Measurements from ENCODE around the gene SLC39A7. TPM values are rescaled to one million over a fixed set of nuclear protein-coding genes. Genes with fewer than 3 reads are reported as not detected.

SLC39A7 gene
- total and polyA plus RNA-seq, 2 of the 13 experiments (the other 11 are each of a cell fraction or from before 2014, with no cell fraction given), result 142 to 229 TPM

- no peak for TF ChIP-seq ZNF318 (CRISPR knock-in tag; IDR thresholded peaks at IDR 0.05)
- no peak for TF ChIP-seq KAT8 (CRISPR knock-in tag; IDR thresholded peaks at IDR 0.05)
- TF ChIP-seq CEBPB (IDR thresholded peaks at IDR 0.05; ENCODE audit: borderline replicate concordance, low read depth, low read length), result no peak
- no peak for TF ChIP-seq ZUFSP (CRISPR knock-in tag; IDR thresholded peaks at IDR 0.05; ENCODE audit: borderline replicate concordance)
- no peak for TF ChIP-seq CERS6 (CRISPR knock-in tag; IDR thresholded peaks at IDR 0.05)
- TF ChIP-seq PHF20 (CRISPR knock-in tag; IDR thresholded peaks at IDR 0.05), result no peak
- TF ChIP-seq ATF6 (CRISPR knock-in tag; conservative IDR thresholded peaks at IDR 0.05), result no peak
- peak; percentile 85 for TF ChIP-seq ZBTB10 (CRISPR knock-in tag; IDR thresholded peaks at IDR 0.05; ENCODE audit: borderline replicate concordance)
- TF ChIP-seq ZNF17 (CRISPR knock-in tag; IDR thresholded peaks at IDR 0.05), result no peak
- no peak for TF ChIP-seq XBP1 (CRISPR knock-in tag; IDR thresholded peaks at IDR 0.05)
- TF ChIP-seq TEAD3 (CRISPR knock-in tag; optimal IDR thresholded peaks at IDR 0.05; ENCODE audit: borderline replicate concordance), result peak; percentile 74
These were observed 27.8 kb upstream of the SLC39A7 start (continued) for GRCh38 chr6:33172688-33173534.
